ENCODE results near the gene SLC1A4. TPM values are rescaled to one million over a fixed set of nuclear protein-coding genes. Genes with fewer than 3 reads are reported as not detected.

SLC1A4 gene
- total and polyA plus RNA-seq, 10 of the 15 experiments (the other 5 are each of a cell fraction or from before 2014, with no cell fraction given) = 10.8 to 43.2 (median 27.7) TPM

DNA sequence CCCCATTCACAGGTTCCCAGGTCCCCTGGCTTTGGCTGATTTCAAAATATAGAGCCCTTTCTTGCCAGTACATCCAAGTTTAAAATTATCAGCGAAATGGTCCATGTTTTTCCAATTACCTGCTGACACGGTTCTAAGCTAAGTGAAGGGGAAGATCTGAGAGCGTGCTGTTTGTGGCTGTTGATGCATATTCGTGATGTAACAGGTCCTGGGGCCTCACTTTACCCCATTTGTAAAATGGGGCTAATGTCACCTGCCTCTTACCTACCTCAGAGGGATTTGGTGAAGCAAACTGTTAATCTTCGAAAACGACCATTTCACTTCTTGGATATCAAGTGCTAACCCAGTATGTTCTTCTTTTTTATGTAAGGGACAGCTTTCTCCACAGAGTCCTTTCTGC, 33.0 kb downstream of the SLC1A4 start (continued):
- TF ChIP-seq TBL1XR1 (IDR thresholded peaks at IDR 0.05; ENCODE audit: low read depth, low read length) = no peak

- no TSS peak for BruUV-seq (replicated peaks)
- POLR2A ChIA-PET = interaction anchor here (0.6 to 1.3 kb wide), 2 partner anchors 10 to 36 kb away, joined by 3 to 6 read pairs; no protein-coding TSS in a partner anchor
These were observed 34.5 kb downstream of the SLC1A4 start for GRCh38 chr2:65023742-65024141.

More at GRCh38 chr2:65023742-65024141, 34.5 kb downstream of the SLC1A4 start:
- Histone ChIP-seq H3K4me1 (ENCODE audit: control insufficient read depth, insufficient read depth, low read length) (peaks cover 30% of the 10 kb centered on the region), H3K27me3 (replicated peaks in 1 of 2; ENCODE audit: control insufficient read depth in 2 of 2, insufficient read depth in 2 of 2, low read length in 1 of 2) (no peaks in the 10 kb centered on the region), H3K27ac (ENCODE audit: control insufficient read depth, insufficient read depth) (no peak overlapping the region), H3K79me2 (ENCODE audit: control insufficient read depth, insufficient read depth, low read length) (no peaks in the 10 kb centered on the region), H3K4me3 (no peak overlapping the region), H4K20me1 (ENCODE audit: control insufficient read depth, insufficient read depth) (no peaks in the 10 kb centered on the region), H3K36me3 (ENCODE audit: control insufficient read depth in 2 of 2, insufficient read depth in 2 of 2, low read length in 1 of 2) (peaks cover 18 to 19% of the 10 kb centered on the region in 2 experiments), H2AFZ (ENCODE audit: control insufficient read depth, low read depth, low read length) (no peak overlapping the region), H3K9ac (ENCODE audit: control insufficient read depth, insufficient read depth, low read length) (no peak overlapping the region), H3K9me3 (replicated peaks; ENCODE audit: control insufficient read depth, insufficient read depth, low read length) (no peaks in the 10 kb centered on the region), H3K4me2 (ENCODE audit: control insufficient read depth, insufficient read depth) (no peak overlapping the region)
- ATAC-seq = no peak
- in situ Hi-C loops (cut with MboI) (no loop called here), intact Hi-C loops (cut with micrococcal nuclease; ENCODE audit: unreplicated experiment) (no loop called here)
- TF ChIP-seq MEF2A (IDR thresholded peaks at IDR 0.05; ENCODE audit: insufficient read depth, low read depth, low read length) (no peak), STAT3 (IDR thresholded peaks at IDR 0.05; ENCODE audit: low read depth, low read length) (no peak), ZNF24 (IDR thresholded peaks at IDR 0.05) (no peak), WRNIP1 (IDR thresholded peaks at IDR 0.05; ENCODE audit: borderline replicate concordance, low read depth, low read length) (no peak), EP300 (IDR thresholded peaks at IDR 0.05; ENCODE audit: borderline replicate concordance in 1 of 2, control insufficient read depth in 1 of 2, low read depth in 2 of 2, low read length in 2 of 2) (no peak), BCLAF1 (IDR thresholded peaks at IDR 0.05) (no peak), FOXK2 (IDR thresholded peaks at IDR 0.05) (no peak), SIN3A (IDR thresholded peaks at IDR 0.05; ENCODE audit: low read depth, low read length) (no peak), MYC (IDR thresholded peaks at IDR 0.05; ENCODE audit: insufficient read depth, insufficient read length, insufficient replicate concordance, low read length, severe bottlenecking) (no peak), ZBED1 (IDR thresholded peaks at IDR 0.05; ENCODE audit: borderline replicate concordance) (no peak), SMAD1 (IDR thresholded peaks at IDR 0.05; ENCODE audit: low read depth, partially characterized antibody) (no peak), RELA (IDR thresholded peaks at IDR 0.05; ENCODE audit: borderline replicate concordance, partially characterized antibody) (no peak), ETV6 (conservative IDR thresholded peaks at IDR 0.05 in 1 of 2, IDR thresholded peaks at IDR 0.05 in 1 of 2; ENCODE audit: borderline replicate concordance in 1 of 2, low read depth in 1 of 2) (no peak), FOXM1 (IDR thresholded peaks at IDR 0.05; ENCODE audit: low read depth, low read length) (no peak), HDAC2 (IDR thresholded peaks at IDR 0.05) (no peak), TCF12 (IDR thresholded peaks at IDR 0.05; ENCODE audit: low read depth, low read length) (no peak), ZNF207 (IDR thresholded peaks at IDR 0.05; ENCODE audit: borderline replicate concordance) (no peak), NFXL1 (IDR thresholded peaks at IDR 0.05; ENCODE audit: borderline replicate concordance) (no peak)
- no peak for DNase-seq (ENCODE audit: low read depth, low spot score)
- ChIA-PET SMC1A (ENCODE audit: uncharacterized antibody, unreplicated experiment) (interaction anchor here (0.9 kb wide), 1 partner anchor 94 kb away, joined by 3 read pairs; no protein-coding TSS in a partner anchor), RAD21 (ENCODE audit: unreplicated experiment) (interaction anchor here (1.0 kb wide), 1 partner anchor 24 kb away, joined by 3 read pairs; no protein-coding TSS in a partner anchor), CTCF (interaction anchor here (0.9 to 1.5 kb wide), 2 partner anchors 27 to 31 kb away, joined by 3 to 4 read pairs; no protein-coding TSS in a partner anchor)
- 98% methylated on average over 8 of the region's 8 CpGs for WGBS (ENCODE audit: insufficient coverage, insufficient replicate concordance, low lambda C conversion rate, missing lambda C conversion rate)
- no peak for FAIRE-seq

All from GM12878 (cell line).